Measurements from ENCODE around the gene CXCL8. TPM values are rescaled to one million over a fixed set of nuclear protein-coding genes. Genes with fewer than 3 reads are reported as not detected.

CXCL8 gene
- total RNA-seq, 1 donor from 2014 or later: 3.3 TPM

DNA sequence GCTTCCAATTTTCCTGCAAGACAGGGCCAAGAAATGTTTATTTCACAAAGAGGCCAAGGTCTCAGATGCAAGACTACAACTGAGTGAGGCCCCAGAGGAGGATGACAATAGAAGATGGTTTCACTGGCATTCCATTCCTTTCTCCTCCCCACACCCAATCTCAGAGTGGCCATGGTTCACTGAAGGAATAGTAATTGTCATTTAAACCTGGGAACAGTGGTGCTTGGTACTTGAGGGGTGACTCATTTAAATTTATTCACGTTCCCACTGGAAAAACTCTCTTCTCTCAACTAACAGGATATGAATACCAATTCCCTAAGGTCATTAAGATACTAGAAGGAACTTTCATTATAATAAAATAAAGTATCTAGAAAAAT is 35.3 kb upstream of the CXCL8 start:
- no peak for DNase-seq (ENCODE audit: extremely low spot score, unreplicated experiment)
- Mint-ChIP-seq H3K9me3 (no peaks in the 10 kb centered on the region), H3K27ac (no peak overlapping the region), H3K36me3 (no peaks in the 10 kb centered on the region), H3K4me1 (ENCODE audit: unreplicated experiment) (no peaks in the 10 kb centered on the region), H3K4me3 (no peak overlapping the region), H3K27me3 (no peaks in the 10 kb centered on the region)
- TF ChIP-seq, protein P1, sequence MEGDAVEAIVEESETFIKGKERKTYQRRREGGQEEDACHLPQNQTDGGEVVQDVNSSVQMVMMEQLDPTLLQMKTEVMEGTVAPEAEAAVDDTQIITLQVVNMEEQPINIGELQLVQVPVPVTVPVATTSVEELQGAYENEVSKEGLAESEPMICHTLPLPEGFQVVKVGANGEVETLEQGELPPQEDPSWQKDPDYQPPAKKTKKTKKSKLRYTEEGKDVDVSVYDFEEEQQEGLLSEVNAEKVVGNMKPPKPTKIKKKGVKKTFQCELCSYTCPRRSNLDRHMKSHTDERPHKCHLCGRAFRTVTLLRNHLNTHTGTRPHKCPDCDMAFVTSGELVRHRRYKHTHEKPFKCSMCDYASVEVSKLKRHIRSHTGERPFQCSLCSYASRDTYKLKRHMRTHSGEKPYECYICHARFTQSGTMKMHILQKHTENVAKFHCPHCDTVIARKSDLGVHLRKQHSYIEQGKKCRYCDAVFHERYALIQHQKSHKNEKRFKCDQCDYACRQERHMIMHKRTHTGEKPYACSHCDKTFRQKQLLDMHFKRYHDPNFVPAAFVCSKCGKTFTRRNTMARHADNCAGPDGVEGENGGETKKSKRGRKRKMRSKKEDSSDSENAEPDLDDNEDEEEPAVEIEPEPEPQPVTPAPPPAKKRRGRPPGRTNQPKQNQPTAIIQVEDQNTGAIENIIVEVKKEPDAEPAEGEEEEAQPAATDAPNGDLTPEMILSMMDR (conservative IDR thresholded peaks at IDR 0.05): no peak

DNA sequence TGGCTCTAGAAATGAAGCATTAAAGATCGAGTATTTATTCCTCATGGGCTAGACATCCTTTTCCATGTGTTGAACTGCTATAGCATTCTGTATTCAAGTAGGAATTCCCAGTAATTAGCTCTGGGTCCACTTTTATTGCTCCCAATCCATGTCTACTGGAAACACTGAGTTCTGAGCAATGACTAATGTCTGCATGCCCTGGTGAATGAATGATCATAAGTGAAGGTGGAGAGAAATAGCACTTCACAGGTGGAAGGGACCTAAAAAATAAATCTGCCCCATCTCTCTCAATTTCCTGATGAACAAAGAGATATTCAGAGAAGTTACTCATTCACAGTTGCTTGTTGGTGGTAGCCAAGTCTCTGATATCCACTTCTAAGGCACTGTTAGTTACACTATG is 34.6 kb upstream of the CXCL8 start:
- no peak overlapping the region for H3K4me3 Mint-ChIP-seq
- no peak overlapping the region for H3K27ac Mint-ChIP-seq
- no peaks in the 10 kb centered on the region for H3K4me1 Mint-ChIP-seq (ENCODE audit: unreplicated experiment)
- DNase-seq (ENCODE audit: extremely low spot score, unreplicated experiment): no peak
- no peaks in the 10 kb centered on the region for H3K27me3 Mint-ChIP-seq
- no peaks in the 10 kb centered on the region for H3K36me3 Mint-ChIP-seq
- H3K9me3 Mint-ChIP-seq: no peaks in the 10 kb centered on the region
- TF ChIP-seq, protein P1 (conservative IDR thresholded peaks at IDR 0.05): no peak

DNA sequence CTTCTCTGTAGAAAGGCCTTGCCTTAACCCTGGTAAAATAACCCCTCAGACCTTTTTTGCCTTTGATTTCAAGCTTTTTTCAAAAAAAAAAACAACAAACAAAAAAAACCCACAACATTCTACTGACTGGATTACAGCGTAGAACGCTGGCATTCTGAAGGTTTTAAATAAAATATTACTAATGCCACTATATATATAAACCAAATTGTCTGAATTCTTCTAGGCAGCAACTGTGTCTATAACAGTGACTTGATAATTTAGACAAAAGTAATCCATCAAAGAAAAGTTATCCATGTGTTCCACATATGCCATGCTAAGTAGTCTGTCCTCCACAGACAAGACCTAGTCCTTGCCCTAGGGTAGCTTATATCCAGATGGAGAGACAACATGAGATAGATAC is 33.6 kb upstream of the CXCL8 start:
- TF ChIP-seq, protein P1 (conservative IDR thresholded peaks at IDR 0.05): no peak
- no peak overlapping the region for H3K4me3 Mint-ChIP-seq
- no peaks in the 10 kb centered on the region for H3K27me3 Mint-ChIP-seq
- no peaks in the 10 kb centered on the region for H3K9me3 Mint-ChIP-seq
- no peak for DNase-seq (ENCODE audit: extremely low spot score, unreplicated experiment)
- no peak overlapping the region for H3K27ac Mint-ChIP-seq
- no peaks in the 10 kb centered on the region for H3K36me3 Mint-ChIP-seq
- no peaks in the 10 kb centered on the region for H3K4me1 Mint-ChIP-seq (ENCODE audit: unreplicated experiment)

DNA sequence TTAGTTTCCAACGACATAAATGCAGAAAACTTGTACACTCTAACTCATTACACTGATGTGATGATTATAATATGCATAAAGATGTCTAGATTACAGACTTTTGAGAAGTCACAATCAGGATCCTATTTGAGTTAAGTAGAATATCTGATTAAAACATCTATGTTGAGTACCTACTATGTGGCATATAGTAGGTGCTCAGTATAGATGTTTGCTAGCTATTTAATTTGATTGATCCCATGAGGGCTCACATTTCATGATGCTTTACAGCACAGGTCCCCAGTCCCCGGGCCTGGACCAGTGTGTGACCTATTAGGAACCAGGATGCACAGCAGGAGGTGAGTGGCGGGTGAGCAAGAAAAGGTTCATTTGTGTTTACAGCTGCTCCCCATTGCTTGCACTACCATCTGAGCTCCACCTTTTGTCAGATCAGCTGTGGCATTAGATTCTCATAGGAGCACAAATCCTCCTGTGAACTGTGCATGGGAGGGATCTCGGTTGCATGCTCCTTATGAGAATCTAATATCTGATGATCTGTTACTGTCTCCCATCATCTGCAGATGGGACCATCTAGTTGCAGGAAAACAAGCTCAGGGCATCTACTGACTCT is 33.0 kb upstream of the CXCL8 start:
- Mint-ChIP-seq H3K4me3 (no peak overlapping the region), H3K4me1 (ENCODE audit: unreplicated experiment) (no peaks in the 10 kb centered on the region), H3K9me3 (no peaks in the 10 kb centered on the region), H3K27me3 (no peaks in the 10 kb centered on the region), H3K36me3 (no peaks in the 10 kb centered on the region), H3K27ac (no peak overlapping the region)
- TF ChIP-seq, protein P1 (conservative IDR thresholded peaks at IDR 0.05): no peak
- no peak for DNase-seq (ENCODE audit: extremely low spot score, unreplicated experiment)

DNA sequence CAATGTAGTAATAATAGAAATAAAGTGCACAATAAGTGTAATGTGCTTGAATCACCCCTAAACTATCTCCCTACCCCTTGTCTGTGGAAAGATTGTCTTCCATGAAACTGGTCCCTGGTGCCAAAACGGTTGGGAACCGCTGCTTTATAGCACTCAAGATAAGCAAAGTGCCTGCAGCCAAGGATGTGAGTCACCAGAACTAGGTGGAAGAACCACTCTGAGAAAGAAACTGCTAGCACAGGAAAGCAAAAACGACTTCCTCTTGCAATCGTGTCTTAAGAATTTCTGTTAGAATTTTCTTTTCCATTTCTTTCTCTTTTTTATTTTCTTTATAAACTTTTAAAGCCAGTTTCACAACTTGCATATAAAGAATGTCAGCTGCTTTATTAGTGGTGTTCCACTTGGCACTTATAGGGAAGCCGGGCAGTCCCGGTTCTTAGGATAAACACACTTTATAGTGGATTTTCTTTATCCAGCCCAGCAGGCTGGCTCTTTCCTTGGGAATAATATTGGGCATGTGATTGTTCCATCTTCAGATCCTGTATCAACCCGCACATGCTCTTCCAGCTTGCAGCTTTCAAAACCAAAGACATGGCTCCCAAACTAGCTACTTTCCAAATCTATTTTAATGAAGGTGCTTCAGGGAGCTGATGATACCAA is 32.3 kb upstream of the CXCL8 start:
- no peaks in the 10 kb centered on the region for H3K9me3 Mint-ChIP-seq
- H3K27ac Mint-ChIP-seq: no peak overlapping the region
- H3K4me3 Mint-ChIP-seq: no peak overlapping the region
- DNase-seq (ENCODE audit: extremely low spot score, unreplicated experiment): no peak
- TF ChIP-seq, protein P1 (conservative IDR thresholded peaks at IDR 0.05): no peak
- H3K36me3 Mint-ChIP-seq: no peaks in the 10 kb centered on the region
- no peaks in the 10 kb centered on the region for H3K4me1 Mint-ChIP-seq (ENCODE audit: unreplicated experiment)
- H3K27me3 Mint-ChIP-seq: no peaks in the 10 kb centered on the region
